HG03378 (cell line): ENCODE data around the gene VAPB.

Experiments
- ATAC-seq: cut with Tn5 transposase; IDR thresholded peaks from one replicate; pipeline ENCODE4 v1.9.1; 2021; ENCODE audit warnings: mild to moderate bottlenecking, moderate library complexity; ENCODE audit not compliant: unreplicated experiment

Gene VAPB

DNA sequence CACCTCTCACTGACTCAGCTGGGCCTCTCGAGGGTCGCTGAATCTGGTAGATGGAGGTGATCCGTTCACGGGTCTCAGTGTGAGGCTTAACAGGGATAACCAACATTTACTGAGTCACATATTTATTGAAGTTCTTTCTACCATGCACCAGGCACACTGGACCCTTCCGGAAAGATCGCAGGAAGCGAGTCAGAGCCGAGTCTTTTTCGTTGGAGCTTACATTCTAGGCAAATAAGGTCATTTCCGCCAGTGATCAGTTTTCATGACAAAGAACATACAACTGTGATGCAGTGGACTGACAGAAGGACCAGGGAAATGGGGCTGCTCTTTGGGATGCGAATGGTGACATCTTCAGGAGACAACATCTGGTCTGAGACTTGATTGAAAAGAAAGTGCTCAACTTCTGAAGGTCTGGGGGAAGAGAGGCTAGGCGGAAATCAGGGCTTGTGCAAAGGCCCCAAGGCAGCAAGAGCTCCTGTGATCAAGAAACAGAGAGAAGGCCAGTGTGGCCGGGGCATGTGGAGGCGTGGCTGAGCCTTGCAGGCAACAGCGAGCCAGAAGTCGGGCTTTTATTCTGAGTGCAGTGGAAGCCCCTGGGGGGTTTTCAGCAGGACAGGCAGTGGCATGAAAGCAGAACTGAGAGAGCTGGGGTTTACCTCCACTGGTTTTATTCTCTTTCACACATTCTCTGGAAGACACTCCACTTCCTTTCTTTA, 69.5 kb downstream of the VAPB start:
- ATAC-seq: peak; percentile 98

- peak; percentile 11 for ATAC-seq
Observed at GRCh38 chr20:58459058-58459750, 70.2 kb downstream of the VAPB start.

GRCh38 chr20:58461104-58461503, 72.1 kb downstream of the VAPB start:
- ATAC-seq: no peak

DNA sequence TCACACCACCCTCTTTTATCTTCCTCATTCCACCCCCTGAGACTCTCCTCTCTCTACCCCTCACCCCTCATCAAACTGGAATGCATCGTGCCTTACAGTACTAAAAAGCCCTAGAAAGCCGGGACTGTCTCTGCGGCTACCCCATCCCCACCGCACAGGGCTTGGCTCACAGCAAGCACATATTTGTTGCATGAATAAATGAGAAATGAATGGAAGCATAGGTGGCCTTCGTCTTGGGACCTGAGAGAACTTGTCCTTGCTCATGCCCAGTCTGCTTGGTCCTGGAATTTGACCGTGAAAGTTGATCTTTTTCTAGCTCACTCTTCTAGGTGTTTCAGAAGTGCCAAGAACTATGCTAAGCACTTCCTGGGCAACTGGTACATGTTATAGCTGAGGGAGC, 72.9 kb downstream of the VAPB start:
- ATAC-seq: no peak

DNA sequence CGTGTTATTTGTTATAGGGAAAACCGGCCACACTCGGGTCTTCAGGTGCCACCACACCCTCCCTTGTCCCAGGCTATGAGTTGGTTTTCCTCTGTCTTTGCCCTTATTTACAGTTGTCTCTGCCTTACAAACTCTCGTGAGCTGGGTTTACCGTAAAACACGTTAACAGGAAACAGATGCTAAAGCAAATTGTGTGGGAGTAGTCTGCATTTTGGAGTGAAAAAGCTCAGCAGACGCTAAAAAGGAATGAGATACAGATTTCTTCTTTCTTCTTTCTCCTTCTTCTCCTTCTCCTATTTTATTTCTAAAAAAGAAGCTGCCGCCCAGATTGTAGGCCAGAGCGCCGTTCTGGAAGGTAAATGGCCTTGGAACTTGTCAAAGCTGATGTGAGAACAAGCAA, 74.2 kb downstream of the VAPB start:
- no peak for ATAC-seq

- no peak for ATAC-seq
Observed at GRCh38 chr20:58464838-58465237, 75.8 kb downstream of the VAPB start.

DNA sequence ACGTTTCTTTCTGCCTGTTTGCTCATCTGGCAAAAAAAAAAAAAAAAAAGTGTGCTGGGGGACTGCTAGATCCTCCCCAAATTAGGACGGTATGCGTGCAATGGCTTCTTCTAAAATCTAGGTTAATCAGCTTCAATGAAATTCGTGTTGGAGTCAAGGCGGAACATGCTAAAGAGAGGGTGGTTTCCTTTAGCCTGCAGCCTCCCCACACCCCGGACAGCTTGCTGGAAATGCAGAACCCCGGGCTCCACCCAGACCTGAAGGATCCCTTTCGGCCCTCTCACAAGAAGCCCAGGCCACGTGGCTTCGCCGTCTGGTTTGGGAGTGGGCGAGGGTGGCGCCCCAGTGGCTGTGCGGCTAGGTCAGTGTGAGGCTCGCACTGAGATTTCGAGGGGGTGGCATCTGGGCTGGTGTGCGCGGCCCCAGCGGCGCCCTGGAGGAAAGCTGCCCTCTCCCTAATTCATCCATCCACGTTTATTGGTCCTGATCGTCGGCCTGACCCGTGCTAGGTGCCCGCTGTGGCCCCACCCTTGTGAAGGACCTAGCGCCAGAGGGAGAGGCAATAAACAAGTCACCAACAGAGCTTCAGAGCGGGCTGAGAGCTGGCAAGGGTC, 77.2 kb downstream of the VAPB start:
- ATAC-seq: no peak

DNA sequence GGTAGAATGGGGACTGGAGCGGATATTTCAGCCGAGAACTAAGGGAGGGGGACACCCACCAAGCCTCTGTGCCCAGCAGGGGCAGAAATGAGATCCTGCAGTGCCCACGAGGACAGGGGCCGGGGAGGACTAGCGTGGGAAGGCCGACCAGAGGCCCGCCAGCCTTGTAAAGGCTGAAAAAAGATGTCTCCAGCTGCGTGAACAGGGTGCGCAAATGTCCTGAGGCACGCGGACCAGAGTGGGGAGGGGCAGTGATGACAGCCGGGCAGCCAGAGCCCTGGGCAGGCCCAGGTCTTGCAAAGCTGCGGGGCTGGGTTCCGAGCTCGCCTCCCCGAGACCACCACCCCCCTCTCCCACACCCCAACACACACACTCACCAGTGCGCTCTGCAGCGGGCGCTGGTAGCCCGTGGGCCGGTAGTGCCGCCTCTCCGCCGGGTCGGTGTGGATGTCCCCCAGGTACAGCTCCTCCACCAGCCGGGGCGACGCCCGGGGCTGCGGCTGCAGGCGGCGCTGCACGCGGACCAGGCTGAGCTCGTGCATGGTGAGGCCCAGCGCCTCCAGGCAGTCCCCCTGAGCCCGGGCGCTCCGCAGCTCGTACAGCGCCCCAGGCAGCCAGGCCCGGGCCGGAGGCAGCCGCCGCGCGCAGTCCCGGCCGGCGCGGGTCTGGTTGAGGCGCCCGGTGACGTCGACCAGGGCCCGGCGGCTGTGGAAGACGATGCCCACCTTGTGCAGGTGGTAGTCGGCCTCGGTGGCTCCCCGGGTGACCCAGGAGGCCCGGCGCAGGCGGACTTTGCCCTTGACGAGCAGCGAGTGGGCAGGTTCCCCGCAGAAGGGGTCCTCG, 77.9 kb downstream of the VAPB start:
- ATAC-seq: no peak

GRCh38 chr20:58467572-58468527, 78.8 kb downstream of the VAPB start:
- no peak for ATAC-seq

DNA sequence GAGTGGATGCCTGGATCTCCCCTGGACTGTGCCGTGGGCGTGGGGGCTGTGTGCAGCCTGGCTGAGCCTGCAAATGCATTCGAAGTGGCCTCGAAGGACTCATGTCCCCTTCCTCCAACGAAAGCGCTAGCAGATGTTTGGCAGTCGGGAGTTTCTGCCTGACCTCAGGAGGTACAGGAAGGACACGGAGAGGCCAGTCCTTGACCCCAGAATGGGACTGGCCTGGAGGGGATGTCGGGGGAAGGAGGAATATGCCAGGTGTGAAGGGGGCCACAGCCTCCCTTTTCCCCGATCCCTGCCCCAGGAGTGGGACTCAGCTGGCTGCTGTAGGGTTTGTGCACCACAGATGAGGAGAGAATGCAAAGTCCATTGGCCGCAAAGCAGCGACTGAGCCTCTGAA, 80.6 kb downstream of the VAPB start:
- ATAC-seq: no peak

DNA sequence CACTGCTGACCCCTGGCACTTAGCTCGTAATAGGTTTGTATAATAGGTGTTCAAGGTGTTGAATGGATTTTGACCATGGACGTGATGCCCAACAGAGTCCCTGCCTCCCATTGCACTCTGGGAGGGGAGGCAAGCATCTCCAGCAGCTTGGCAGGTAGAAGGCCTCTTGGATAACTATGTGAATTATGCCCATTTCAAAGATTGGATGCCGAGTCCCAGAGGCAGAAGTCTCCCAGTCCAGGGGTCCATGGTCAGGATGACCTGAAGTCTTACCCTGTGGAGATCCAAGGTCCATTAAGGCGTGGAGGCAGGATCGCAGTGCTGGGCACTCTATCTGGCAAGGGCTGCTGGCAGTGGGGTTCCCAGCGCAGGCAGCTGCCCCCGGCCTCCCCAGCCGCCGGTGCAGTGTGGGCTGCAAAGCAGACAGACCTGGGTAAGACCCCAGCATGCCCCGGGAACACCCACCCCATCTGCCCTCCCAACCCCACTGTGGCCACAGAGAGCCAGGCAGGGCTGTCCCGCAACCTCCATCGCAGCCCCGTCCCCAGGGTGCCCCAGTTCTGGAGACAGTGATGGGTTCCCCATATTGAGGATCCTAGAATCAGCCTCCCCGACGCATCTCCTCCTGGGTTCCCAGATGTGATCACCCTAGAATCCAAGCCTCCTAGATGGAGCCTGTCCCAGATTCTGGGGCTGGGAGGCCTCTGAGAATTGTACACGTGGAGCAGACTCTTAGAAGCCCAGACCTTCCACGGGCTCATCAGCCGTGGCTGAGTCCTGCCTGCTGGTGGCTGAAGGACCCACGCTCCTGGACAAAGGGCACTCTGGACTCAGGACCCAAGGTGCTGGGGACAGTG, 81.5 kb downstream of the VAPB start:
- ATAC-seq: no peak

- ATAC-seq: no peak
Observed at GRCh38 chr20:58471193-58472164, 82.5 kb downstream of the VAPB start.

GRCh38 chr20:58472273-58473018, 83.4 kb downstream of the VAPB start:
- no peak for ATAC-seq

- no peak for ATAC-seq
Observed at GRCh38 chr20:58473453-58474425, 84.7 kb downstream of the VAPB start.

GRCh38 chr20:58475466-58475865, 86.4 kb downstream of the VAPB start:
- no peak for ATAC-seq

DNA sequence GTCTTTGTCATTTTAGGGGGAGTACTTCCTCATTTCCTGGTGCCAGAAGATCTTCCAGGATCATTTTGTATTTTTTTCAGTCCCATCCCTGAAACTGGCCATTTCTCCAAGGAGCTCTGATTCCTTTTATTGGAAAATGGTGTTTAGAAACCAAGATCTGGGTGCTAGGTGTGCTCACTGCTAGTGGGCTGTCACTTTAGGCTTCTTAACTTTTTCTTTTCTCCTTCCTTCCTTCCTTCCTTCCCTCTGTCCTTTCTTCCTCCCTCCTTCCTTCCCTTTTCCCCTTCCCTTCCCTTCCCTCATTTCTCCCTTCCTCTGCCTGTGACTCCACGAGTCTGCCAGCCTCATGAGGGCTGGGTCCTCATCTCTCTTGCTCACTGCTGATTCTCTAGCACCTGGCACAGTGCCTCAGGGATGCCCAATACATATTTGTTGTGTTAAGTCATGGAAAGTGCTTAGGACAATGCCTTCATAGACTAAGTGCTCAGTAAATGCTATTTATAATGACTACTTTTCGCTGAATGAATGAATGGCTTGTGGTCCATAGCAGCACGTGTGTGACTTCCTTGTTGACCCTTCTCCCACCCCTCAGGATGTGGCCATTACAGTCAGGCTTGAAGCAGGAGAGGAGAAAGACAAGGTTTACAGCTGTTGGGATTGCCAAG, 89.2 kb downstream of the VAPB start:
- no peak for ATAC-seq
